ENCODE measurements around the gene NDUFAF3. TPM values are rescaled to one million over a fixed set of nuclear protein-coding genes. Genes with fewer than 3 reads are reported as not detected.

The NDUFAF3 gene
- total RNA-seq, 1 experiment from 2014 or later: 36.8 TPM

GRCh38 chr3:49013113-49013737 lies 8.7 kb upstream of the NDUFAF3 start (continued):
- TF ChIP-seq JAZF1 (CRISPR knock-in tag; IDR thresholded peaks at IDR 0.05): no peak
- TF ChIP-seq TEAD4 (CRISPR knock-in tag; IDR thresholded peaks at IDR 0.05): no peak
- TF ChIP-seq CBFB (CRISPR knock-in tag; IDR thresholded peaks at IDR 0.05; ENCODE audit: low read depth): no peak
- no peak for TF ChIP-seq NR2C2 (CRISPR knock-in tag; IDR thresholded peaks at IDR 0.05)
- TF ChIP-seq NFATC4 (CRISPR knock-in tag; IDR thresholded peaks at IDR 0.05): no peak
- TF ChIP-seq ATF6 (CRISPR knock-in tag; IDR thresholded peaks at IDR 0.05): no peak
- TF ChIP-seq MYBL2 (CRISPR knock-in tag; IDR thresholded peaks at IDR 0.05): no peak
- TF ChIP-seq USF2 (CRISPR knock-in tag; IDR thresholded peaks at IDR 0.05): no peak

DNA sequence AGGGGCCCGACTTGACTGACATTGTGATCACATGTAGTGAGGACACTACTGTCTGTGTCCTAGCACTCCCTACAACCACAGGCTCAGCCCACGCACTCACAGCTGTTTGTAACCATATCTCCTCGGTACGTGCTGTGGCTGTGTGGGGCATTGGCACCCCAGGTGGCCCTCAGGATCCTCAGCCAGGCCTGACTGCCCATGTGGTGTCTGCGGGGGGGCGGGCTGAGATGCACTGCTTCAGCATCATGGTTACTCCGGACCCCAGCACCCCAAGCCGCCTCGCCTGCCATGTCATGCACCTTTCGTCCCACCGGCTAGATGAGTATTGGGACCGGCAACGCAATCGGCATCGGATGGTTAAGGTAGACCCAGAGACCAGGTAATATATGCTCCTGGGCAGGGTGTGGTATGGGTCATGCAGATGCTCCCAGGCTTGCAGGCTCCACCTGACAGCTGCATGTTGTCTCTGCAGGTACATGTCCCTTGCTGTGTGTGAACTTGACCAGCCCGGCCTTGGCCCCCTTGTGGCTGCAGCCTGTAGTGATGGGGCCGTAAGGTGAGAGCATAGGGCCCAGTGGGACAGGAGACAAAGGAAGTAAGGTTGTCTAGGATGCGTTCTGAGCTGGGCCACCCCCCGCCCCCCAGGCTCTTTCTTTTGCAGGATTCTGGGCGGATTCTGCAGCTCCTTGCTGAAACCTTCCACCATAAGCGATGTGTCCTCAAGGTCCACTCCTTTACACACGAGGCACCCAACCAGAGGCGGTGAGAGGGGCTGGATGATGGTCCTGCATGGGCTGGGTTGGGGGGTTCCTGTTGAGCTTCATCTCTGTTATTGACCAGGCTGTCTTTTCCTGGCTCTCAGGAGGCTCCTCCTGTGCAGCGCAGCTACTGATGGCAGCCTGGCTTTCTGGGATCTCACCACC lies 7.9 kb upstream of the NDUFAF3 start:
- POLR2A ChIA-PET: interaction anchor here (0.6 to 2.0 kb wide), 4 partner anchors 8 to 79 kb away, joined by 3 to 10 read pairs (median 4); partner anchors contain the start of genes NDUFAF3 and QRICH1

More for the DNA sequence above, 7.9 kb upstream of the NDUFAF3 start:
- H3K4me3 Mint-ChIP-seq: no peak overlapping the region
- DNase-seq (ENCODE audit: low spot score): peak; percentile 85
- no peaks in the 10 kb centered on the region for H3K9me3 Mint-ChIP-seq
- H3K27me3 Mint-ChIP-seq (ENCODE audit: low read depth): no peaks in the 10 kb centered on the region
- peaks cover 11% of the 10 kb centered on the region for H3K4me1 Mint-ChIP-seq
- peak; percentile 72 for ATAC-seq
- TF ChIP-seq CREM (CRISPR knock-in tag; IDR thresholded peaks at IDR 0.05) (no peak), STAT6 (CRISPR knock-in tag; conservative IDR thresholded peaks at IDR 0.05; ENCODE audit: low read depth) (no peak), ZNF219 (CRISPR knock-in tag; IDR thresholded peaks at IDR 0.05; ENCODE audit: borderline replicate concordance) (no peak), NFATC4 (CRISPR knock-in tag; IDR thresholded peaks at IDR 0.05) (no peak), ZNF532 (CRISPR knock-in tag; IDR thresholded peaks at IDR 0.05; ENCODE audit: borderline replicate concordance) (no peak), SMAD3 (CRISPR knock-in tag; IDR thresholded peaks at IDR 0.05; ENCODE audit: borderline replicate concordance) (no peak)
- TF ChIP-seq, protein P1, sequence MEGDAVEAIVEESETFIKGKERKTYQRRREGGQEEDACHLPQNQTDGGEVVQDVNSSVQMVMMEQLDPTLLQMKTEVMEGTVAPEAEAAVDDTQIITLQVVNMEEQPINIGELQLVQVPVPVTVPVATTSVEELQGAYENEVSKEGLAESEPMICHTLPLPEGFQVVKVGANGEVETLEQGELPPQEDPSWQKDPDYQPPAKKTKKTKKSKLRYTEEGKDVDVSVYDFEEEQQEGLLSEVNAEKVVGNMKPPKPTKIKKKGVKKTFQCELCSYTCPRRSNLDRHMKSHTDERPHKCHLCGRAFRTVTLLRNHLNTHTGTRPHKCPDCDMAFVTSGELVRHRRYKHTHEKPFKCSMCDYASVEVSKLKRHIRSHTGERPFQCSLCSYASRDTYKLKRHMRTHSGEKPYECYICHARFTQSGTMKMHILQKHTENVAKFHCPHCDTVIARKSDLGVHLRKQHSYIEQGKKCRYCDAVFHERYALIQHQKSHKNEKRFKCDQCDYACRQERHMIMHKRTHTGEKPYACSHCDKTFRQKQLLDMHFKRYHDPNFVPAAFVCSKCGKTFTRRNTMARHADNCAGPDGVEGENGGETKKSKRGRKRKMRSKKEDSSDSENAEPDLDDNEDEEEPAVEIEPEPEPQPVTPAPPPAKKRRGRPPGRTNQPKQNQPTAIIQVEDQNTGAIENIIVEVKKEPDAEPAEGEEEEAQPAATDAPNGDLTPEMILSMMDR (IDR thresholded peaks at IDR 0.05): peak; percentile 78
- peaks cover 36% of the 10 kb centered on the region for H3K36me3 Mint-ChIP-seq
- no peak overlapping the region for H3K27ac Mint-ChIP-seq
- CTCF ChIA-PET: interaction anchor here (0.5 to 9.3 kb wide), 18 partner anchors 8 to 461 kb away, joined by 3 to 124 read pairs (median 4); partner anchors contain the start of genes ARIH2, IMPDH2, KLHDC8B and LAMB2
